Activated CD4-positive, alpha-beta memory T cell treated with anti-CD3 and anti-CD28 coated beads for 36 hours (primary cell): ENCODE data around the gene RHNO1. TPM values are rescaled to one million over a fixed set of nuclear protein-coding genes. Genes with fewer than 3 reads are reported as not detected.

Source experiments
- CTCF ChIA-PET: fragments of 350-600 bp; sonication (Branson Sonifier 250); formaldehyde crosslinking; loops from one replicate; lab custom pipeline; 2021; ENCODE audit warnings: antibody characterized with exemption, inconsistent platforms; lab: Charles Lee
- POLR2A ChIA-PET: fragments of 350-600 bp; sonication (Branson Sonifier 250); formaldehyde crosslinking; loops from one replicate; lab custom pipeline; 2021; ENCODE audit warnings: antibody characterized with exemption; lab: Charles Lee
- DNase-seq: peaks from one replicate; pipeline ENCODE4 v3.0.0-alpha.2; 2020
- H3K27ac Mint-ChIP-seq: one replicate; pipeline ENCODE4 v1.8.0; 2021; ENCODE audit warnings: mixed read lengths
- H3K27me3 Mint-ChIP-seq: one replicate; pipeline ENCODE4 v1.8.0; 2021; ENCODE audit warnings: mixed read lengths
- H3K36me3 Mint-ChIP-seq: one replicate; pipeline ENCODE4 v1.8.0; 2021; ENCODE audit warnings: mixed read lengths
- H3K4me1 Mint-ChIP-seq: one replicate; pipeline ENCODE4 v1.8.0; 2021; ENCODE audit warnings: low read depth, mixed read lengths
- H3K4me3 Mint-ChIP-seq: one replicate; pipeline ENCODE4 v1.8.0; 2021; ENCODE audit warnings: mild to moderate bottlenecking, mixed read lengths
- H3K9me3 Mint-ChIP-seq: one replicate; pipeline ENCODE4 v1.8.0; 2021; ENCODE audit warnings: mixed read lengths
- intact Hi-C: fragments of 100-400 bp; cut with micrococcal nuclease; formaldehyde crosslinking; loops from one replicate; pipeline ENCODE4 v1.15.1; 2023
- total RNA-seq, 2 experiments: library from RNA; stranded (reverse); gene quantifications; one replicate each; pipeline ENCODE4 v1.2.3, GENCODE V29; 2021

The RHNO1 gene
- total RNA-seq, 2 experiments from 2014 or later: 68.0 to 80.2 TPM

GRCh38 chr12:2890001-2890387 lies 13.0 kb downstream of the RHNO1 start:
- ChIA-PET CTCF (interaction anchor here (1.1 to 3.2 kb wide), 6 partner anchors 12 to 152 kb away, joined by 4 to 10 read pairs (median 6); partner anchors contain the start of genes FOXM1 and RHNO1), POLR2A (interaction anchor here (1.2 to 2.1 kb wide), 3 partner anchors 10 to 22 kb away, joined by 5 to 6 read pairs (median 6); partner anchors contain the start of genes FOXM1 and RHNO1)
- no peaks in the 10 kb centered on the region for H3K27me3 Mint-ChIP-seq
- peak overlapping the region; percentile 86 for H3K27ac Mint-ChIP-seq
- H3K36me3 Mint-ChIP-seq: peaks cover 23% of the 10 kb centered on the region
- H3K4me3 Mint-ChIP-seq: peak overlapping the region; percentile 80
- peaks cover 33% of the 10 kb centered on the region for H3K4me1 Mint-ChIP-seq
- no peaks in the 10 kb centered on the region for H3K9me3 Mint-ChIP-seq
- intact Hi-C loops: loop anchor here (1.0 kb wide), 2 partner anchors 13 to 78 kb away; partner anchors contain the start of genes FOXM1, ITFG2 and RHNO1
- DNase-seq: no peak

- H3K27ac Mint-ChIP-seq: peak within 1 kb of the TSS; percentile 86
- DNase-seq: peak; percentile 99
- ChIA-PET POLR2A (interaction anchor here (1.2 to 2.1 kb wide), 3 partner anchors 10 to 23 kb away, joined by 5 to 6 read pairs (median 6); partner anchors contain the start of genes FOXM1 and RHNO1), CTCF (interaction anchor here (0.6 to 3.2 kb wide), 8 partner anchors 12 to 227 kb away, joined by 3 to 10 read pairs (median 5); partner anchors contain the start of genes FOXM1 and RHNO1)
- no peaks in the 10 kb centered on the region for H3K9me3 Mint-ChIP-seq
- H3K36me3 Mint-ChIP-seq: peaks cover 17% of the 10 kb centered on the region
- peaks cover 32% of the 10 kb centered on the region for H3K4me1 Mint-ChIP-seq
- intact Hi-C loops: loop anchor here (1.0 kb wide), 2 partner anchors 13 to 78 kb away; partner anchors contain the start of genes FOXM1, ITFG2 and RHNO1
- no peaks in the 10 kb centered on the region for H3K27me3 Mint-ChIP-seq
- peak within 1 kb of the TSS; percentile 80 for H3K4me3 Mint-ChIP-seq
These were observed 13.6 kb downstream of the RHNO1 start, which contains the start of gene TULP3 for GRCh38 chr12:2890388-2891239. Gene TULP3, plus strand, starts transcription at chr12:2890891. Its CDS starts 57 bp downstream, at chr12:2890948.

- ChIA-PET CTCF (interaction anchor here (0.7 to 3.2 kb wide), 6 partner anchors 13 to 151 kb away, joined by 4 to 10 read pairs (median 6); partner anchors contain the start of genes FOXM1 and RHNO1), POLR2A (interaction anchor here (2.1 kb wide), 1 partner anchor 11 kb away, joined by 6 read pairs; no protein-coding TSS in a partner anchor)
- Mint-ChIP-seq H3K9me3 (no peaks in the 10 kb centered on the region), H3K27me3 (no peaks in the 10 kb centered on the region), H3K4me3 (peak overlapping the region; percentile 80), H3K4me1 (peaks cover 32% of the 10 kb centered on the region), H3K36me3 (peaks cover 12% of the 10 kb centered on the region), H3K27ac (no peak overlapping the region)
- intact Hi-C loops: no loop called here
- DNase-seq: peak; percentile 37
These were observed 14.4 kb downstream of the RHNO1 start for GRCh38 chr12:2891240-2892053.

GRCh38 chr12:2892246-2892645 lies 15.2 kb downstream of the RHNO1 start:
- no peaks in the 10 kb centered on the region for H3K27me3 Mint-ChIP-seq
- peaks cover 32% of the 10 kb centered on the region for H3K4me1 Mint-ChIP-seq
- DNase-seq: no peak
- H3K36me3 Mint-ChIP-seq: peaks cover 10% of the 10 kb centered on the region
- CTCF ChIA-PET: interaction anchor here (0.7 kb wide), 1 partner anchor 16 kb away, joined by 6 read pairs; the partner anchor contains the start of genes FOXM1 and RHNO1
- peak overlapping the region; percentile 80 for H3K4me3 Mint-ChIP-seq
- POLR2A ChIA-PET: no interaction called here
- no peak overlapping the region for H3K27ac Mint-ChIP-seq
- intact Hi-C loops: no loop called here
- H3K9me3 Mint-ChIP-seq: no peaks in the 10 kb centered on the region

GRCh38 chr12:2893007-2893406 lies 16.0 kb downstream of the RHNO1 start:
- Mint-ChIP-seq H3K36me3 (peaks cover 3% of the 10 kb centered on the region), H3K4me3 (no peak overlapping the region), H3K27me3 (no peaks in the 10 kb centered on the region), H3K27ac (no peak overlapping the region), H3K4me1 (peaks cover 32% of the 10 kb centered on the region), H3K9me3 (no peaks in the 10 kb centered on the region)
- ChIA-PET CTCF (interaction anchor here (0.9 kb wide), 1 partner anchor 19 kb away, joined by 3 read pairs; no protein-coding TSS in a partner anchor), POLR2A (no interaction called here)
- intact Hi-C loops: no loop called here
- DNase-seq: no peak

GRCh38 chr12:2895051-2895451 lies 18.0 kb downstream of the RHNO1 start:
- Mint-ChIP-seq H3K27me3 (no peaks in the 10 kb centered on the region), H3K4me1 (peaks cover 22% of the 10 kb centered on the region), H3K36me3 (no peaks in the 10 kb centered on the region), H3K27ac (no peak overlapping the region), H3K9me3 (no peaks in the 10 kb centered on the region), H3K4me3 (no peak overlapping the region)
- CTCF ChIA-PET: interaction anchor here (1.2 kb wide), 2 partner anchors 10 to 41 kb away, joined by 3 to 5 read pairs; no protein-coding TSS in a partner anchor
- intact Hi-C loops: no loop called here
- no peak for DNase-seq
- POLR2A ChIA-PET: no interaction called here

- Mint-ChIP-seq H3K4me3 (no peak overlapping the region), H3K4me1 (peaks cover 17% of the 10 kb centered on the region), H3K27ac (no peak overlapping the region), H3K27me3 (no peaks in the 10 kb centered on the region), H3K9me3 (no peaks in the 10 kb centered on the region), H3K36me3 (no peaks in the 10 kb centered on the region)
- intact Hi-C loops: no loop called here
- ChIA-PET CTCF (interaction anchor here (1.2 kb wide), 1 partner anchor 10 kb away, joined by 5 read pairs; no protein-coding TSS in a partner anchor), POLR2A (no interaction called here)
- DNase-seq: no peak
These were observed 18.5 kb downstream of the RHNO1 start for GRCh38 chr12:2895511-2895910.

GRCh38 chr12:2897418-2897817 lies 20.4 kb downstream of the RHNO1 start:
- Mint-ChIP-seq H3K4me3 (no peak overlapping the region), H3K27ac (no peak overlapping the region), H3K27me3 (no peaks in the 10 kb centered on the region), H3K4me1 (peaks cover 7% of the 10 kb centered on the region), H3K9me3 (no peaks in the 10 kb centered on the region), H3K36me3 (no peaks in the 10 kb centered on the region)
- intact Hi-C loops: no loop called here
- ChIA-PET POLR2A (no interaction called here), CTCF (no interaction called here)
- no peak for DNase-seq

- intact Hi-C loops: no loop called here
- no peaks in the 10 kb centered on the region for H3K36me3 Mint-ChIP-seq
- CTCF ChIA-PET: interaction anchor here (0.6 kb wide), 1 partner anchor 710 kb away, joined by 3 read pairs; no protein-coding TSS in a partner anchor
- POLR2A ChIA-PET: interaction anchor here (0.7 kb wide), 1 partner anchor 78 kb away, joined by 3 read pairs; no protein-coding TSS in a partner anchor
- H3K9me3 Mint-ChIP-seq: no peaks in the 10 kb centered on the region
- no peaks in the 10 kb centered on the region for H3K27me3 Mint-ChIP-seq
- DNase-seq: no peak
- H3K27ac Mint-ChIP-seq: no peak overlapping the region
- no peak overlapping the region for H3K4me3 Mint-ChIP-seq
- no peaks in the 10 kb centered on the region for H3K4me1 Mint-ChIP-seq
These were observed 23.6 kb downstream of the RHNO1 start for GRCh38 chr12:2900642-2901041.

- ChIA-PET CTCF (no interaction called here), POLR2A (interaction anchor here (0.6 kb wide), 1 partner anchor 35 kb away, joined by 3 read pairs; no protein-coding TSS in a partner anchor)
- no peaks in the 10 kb centered on the region for H3K9me3 Mint-ChIP-seq
- no peaks in the 10 kb centered on the region for H3K4me1 Mint-ChIP-seq
- no peak for DNase-seq
- no peaks in the 10 kb centered on the region for H3K36me3 Mint-ChIP-seq
- intact Hi-C loops: no loop called here
- H3K27ac Mint-ChIP-seq: no peak overlapping the region
- H3K4me3 Mint-ChIP-seq: no peak overlapping the region
- H3K27me3 Mint-ChIP-seq: no peaks in the 10 kb centered on the region
These were observed 25.4 kb downstream of the RHNO1 start for GRCh38 chr12:2902272-2902880.

GRCh38 chr12:2904260-2904659 lies 27.2 kb downstream of the RHNO1 start:
- CTCF ChIA-PET: no interaction called here
- no peaks in the 10 kb centered on the region for H3K9me3 Mint-ChIP-seq
- H3K36me3 Mint-ChIP-seq: no peaks in the 10 kb centered on the region
- H3K27me3 Mint-ChIP-seq: no peaks in the 10 kb centered on the region
- H3K4me1 Mint-ChIP-seq: no peaks in the 10 kb centered on the region
- no peak overlapping the region for H3K4me3 Mint-ChIP-seq
- DNase-seq: no peak
- POLR2A ChIA-PET: no interaction called here
- H3K27ac Mint-ChIP-seq: no peak overlapping the region
- intact Hi-C loops: no loop called here
